ENCODE data around the gene FAM186B.

DNA sequence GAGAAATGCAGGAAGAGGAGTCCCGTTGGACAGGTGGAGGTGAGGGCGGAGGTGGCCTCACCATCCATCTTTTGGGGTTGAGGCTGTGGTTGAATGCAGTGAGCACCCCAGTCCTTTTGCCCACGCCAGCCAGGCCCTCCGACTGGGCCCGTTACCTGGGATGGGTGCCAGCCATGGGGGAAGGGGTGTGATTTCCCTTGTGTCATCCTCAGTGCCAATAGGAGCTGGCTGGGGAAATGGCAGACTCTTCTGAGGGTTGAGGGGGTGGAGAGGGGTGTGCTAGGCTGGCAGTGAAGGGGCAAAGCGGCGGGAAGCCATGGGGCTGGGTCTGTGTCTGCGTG lies 57.0 kb downstream of the FAM186B start:
- TF ChIP-seq, protein P1, sequence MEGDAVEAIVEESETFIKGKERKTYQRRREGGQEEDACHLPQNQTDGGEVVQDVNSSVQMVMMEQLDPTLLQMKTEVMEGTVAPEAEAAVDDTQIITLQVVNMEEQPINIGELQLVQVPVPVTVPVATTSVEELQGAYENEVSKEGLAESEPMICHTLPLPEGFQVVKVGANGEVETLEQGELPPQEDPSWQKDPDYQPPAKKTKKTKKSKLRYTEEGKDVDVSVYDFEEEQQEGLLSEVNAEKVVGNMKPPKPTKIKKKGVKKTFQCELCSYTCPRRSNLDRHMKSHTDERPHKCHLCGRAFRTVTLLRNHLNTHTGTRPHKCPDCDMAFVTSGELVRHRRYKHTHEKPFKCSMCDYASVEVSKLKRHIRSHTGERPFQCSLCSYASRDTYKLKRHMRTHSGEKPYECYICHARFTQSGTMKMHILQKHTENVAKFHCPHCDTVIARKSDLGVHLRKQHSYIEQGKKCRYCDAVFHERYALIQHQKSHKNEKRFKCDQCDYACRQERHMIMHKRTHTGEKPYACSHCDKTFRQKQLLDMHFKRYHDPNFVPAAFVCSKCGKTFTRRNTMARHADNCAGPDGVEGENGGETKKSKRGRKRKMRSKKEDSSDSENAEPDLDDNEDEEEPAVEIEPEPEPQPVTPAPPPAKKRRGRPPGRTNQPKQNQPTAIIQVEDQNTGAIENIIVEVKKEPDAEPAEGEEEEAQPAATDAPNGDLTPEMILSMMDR (IDR thresholded peaks at IDR 0.05): no peak
- no peak for TF ChIP-seq ZFX (IDR thresholded peaks at IDR 0.05; ENCODE audit: borderline replicate concordance)

All from 22Rv1 (cell line).